Measurements from ENCODE around the gene NPM1.
"Not testable (repeated sequence)": the region's sequence is repeated elsewhere in the genome, so short reads cannot be mapped to it uniquely, and the experiment has no call there.

Gene NPM1

GRCh38 chr5:171386006-171386671 is 1.5 kb upstream of the NPM1 start:
- no peak for DNase-seq

- DNase-seq: no peak
Measured at GRCh38 chr5:171386861-171387344, 746 bp upstream of the NPM1 start.

GRCh38 chr5:171387970-171388815 is 544 bp downstream of the NPM1 start:
- peak; percentile 74 for DNase-seq

GRCh38 chr5:171388816-171389168 is 1.1 kb downstream of the NPM1 start:
- DNase-seq: peak; percentile 15

GRCh38 chr5:171390883-171391677 is 3.4 kb downstream of the NPM1 start:
- DNase-seq: no peak

- DNase-seq: no peak
Measured at GRCh38 chr5:171391996-171392577, 4.4 kb downstream of the NPM1 start.

- DNase-seq: no peak
Measured at GRCh38 chr5:171392585-171393159, 5.0 kb downstream of the NPM1 start.

- DNase-seq: no peak
Measured at GRCh38 chr5:171395042-171395441, 7.4 kb downstream of the NPM1 start.

- DNase-seq: not testable (repeated sequence)
Measured at GRCh38 chr5:171396583-171396982, 8.9 kb downstream of the NPM1 start.

- no peak for DNase-seq
Measured at GRCh38 chr5:171397190-171397589, 9.5 kb downstream of the NPM1 start.

- DNase-seq: no peak
Measured at GRCh38 chr5:171397599-171397998, 9.9 kb downstream of the NPM1 start.

GRCh38 chr5:171398660-171399059 is 11.0 kb downstream of the NPM1 start:
- DNase-seq: not testable (repeated sequence)

- no peak for DNase-seq
Measured at GRCh38 chr5:171400169-171400568, 12.5 kb downstream of the NPM1 start.

- no peak for DNase-seq
Measured at GRCh38 chr5:171401167-171401947, 13.7 kb downstream of the NPM1 start.

- DNase-seq: not testable (repeated sequence)
Measured at GRCh38 chr5:171402751-171403150, 15.1 kb downstream of the NPM1 start.

GRCh38 chr5:171405615-171406014 is 18.0 kb downstream of the NPM1 start:
- no peak for DNase-seq

- no peak for DNase-seq
Measured at GRCh38 chr5:171407234-171407633, 19.6 kb downstream of the NPM1 start.

GRCh38 chr5:171409164-171410136 is 21.8 kb downstream of the NPM1 start:
- no peak for DNase-seq

GRCh38 chr5:171410181-171410580 is 22.5 kb downstream of the NPM1 start:
- DNase-seq: no peak

GRCh38 chr5:171412186-171412585 is 24.5 kb downstream of the NPM1 start:
- no peak for DNase-seq

All from HCEC 1CT (cell line).